ENCODE results near the gene KRT8. TPM values are rescaled to one million over a fixed set of nuclear protein-coding genes. Genes with fewer than 3 reads are reported as not detected.

The KRT8 gene
- total and polyA plus RNA-seq, 4 donors = 150 to 639 (median 482) TPM

- no peaks in the 10 kb centered on the region for H3K27me3 ChIP-seq (ENCODE audit: control insufficient read depth in 3 of 3, insufficient read depth in 3 of 3, low read length in 2 of 3)
- H3K4me1 ChIP-seq (ENCODE audit: control insufficient read depth in 5 of 5, insufficient read depth in 5 of 5, low read length in 5 of 5) = peaks cover 0 to 5% (median 0%) of the 10 kb centered on the region in 5 donors
- TF ChIP-seq, protein P1, sequence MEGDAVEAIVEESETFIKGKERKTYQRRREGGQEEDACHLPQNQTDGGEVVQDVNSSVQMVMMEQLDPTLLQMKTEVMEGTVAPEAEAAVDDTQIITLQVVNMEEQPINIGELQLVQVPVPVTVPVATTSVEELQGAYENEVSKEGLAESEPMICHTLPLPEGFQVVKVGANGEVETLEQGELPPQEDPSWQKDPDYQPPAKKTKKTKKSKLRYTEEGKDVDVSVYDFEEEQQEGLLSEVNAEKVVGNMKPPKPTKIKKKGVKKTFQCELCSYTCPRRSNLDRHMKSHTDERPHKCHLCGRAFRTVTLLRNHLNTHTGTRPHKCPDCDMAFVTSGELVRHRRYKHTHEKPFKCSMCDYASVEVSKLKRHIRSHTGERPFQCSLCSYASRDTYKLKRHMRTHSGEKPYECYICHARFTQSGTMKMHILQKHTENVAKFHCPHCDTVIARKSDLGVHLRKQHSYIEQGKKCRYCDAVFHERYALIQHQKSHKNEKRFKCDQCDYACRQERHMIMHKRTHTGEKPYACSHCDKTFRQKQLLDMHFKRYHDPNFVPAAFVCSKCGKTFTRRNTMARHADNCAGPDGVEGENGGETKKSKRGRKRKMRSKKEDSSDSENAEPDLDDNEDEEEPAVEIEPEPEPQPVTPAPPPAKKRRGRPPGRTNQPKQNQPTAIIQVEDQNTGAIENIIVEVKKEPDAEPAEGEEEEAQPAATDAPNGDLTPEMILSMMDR (IDR thresholded peaks at IDR 0.05; ENCODE audit: control extremely low read depth, extremely low read depth) = no peak
- ATAC-seq (ENCODE audit: insufficient read depth, low FRiP score) (no peak), DNase-seq (no peak)
- no peaks in the 10 kb centered on the region for H3K9me3 ChIP-seq (ENCODE audit: control insufficient read depth in 4 of 4, insufficient read depth in 3 of 4, low read length in 3 of 4)
- no peak overlapping the region for H3K4me3 ChIP-seq
- no peak overlapping the region for H3K27ac ChIP-seq (ENCODE audit: low read depth in 1 of 2, low read length in 1 of 2)
- H3K9ac ChIP-seq (ENCODE audit: insufficient read depth in 1 of 2, low read length in 2 of 2) = no peak overlapping the region
- peaks cover 0 to 5% (median 0%) of the 10 kb centered on the region in 4 donors for H3K36me3 ChIP-seq (ENCODE audit: control insufficient read depth in 4 of 4, insufficient read depth in 4 of 4, low read length in 4 of 4)
- 86 to 92% methylated on average over 7 of the region's 7 CpGs for whole genome bisulfite sequencing, 2 donors
Measured at GRCh38 chr12:52892207-52892852, 12.5 kb downstream of the KRT8 start.

- no peak overlapping the region for H3K27ac ChIP-seq (ENCODE audit: low read depth in 1 of 2, low read length in 1 of 2)
- H3K36me3 ChIP-seq (ENCODE audit: control insufficient read depth in 4 of 4, insufficient read depth in 4 of 4, low read length in 4 of 4) = no peaks in the 10 kb centered on the region
- H3K9ac ChIP-seq (ENCODE audit: insufficient read depth in 1 of 2, low read length in 2 of 2) = no peak overlapping the region
- no peak overlapping the region for H3K4me3 ChIP-seq
- no peaks in the 10 kb centered on the region for H3K27me3 ChIP-seq (ENCODE audit: control insufficient read depth in 3 of 3, insufficient read depth in 3 of 3, low read length in 2 of 3)
- H3K9me3 ChIP-seq (ENCODE audit: control insufficient read depth in 4 of 4, insufficient read depth in 3 of 4, low read length in 3 of 4) = no peaks in the 10 kb centered on the region
- no peak for ATAC-seq (ENCODE audit: insufficient read depth, low FRiP score)
- WGBS, 2 donors = 64 to 74% methylated on average over 2 of the region's 2 CpGs
- TF ChIP-seq, protein P1 (IDR thresholded peaks at IDR 0.05; ENCODE audit: control extremely low read depth, extremely low read depth) = no peak
- DNase-seq = no peak
- peaks cover 0 to 5% (median 0%) of the 10 kb centered on the region in 5 donors for H3K4me1 ChIP-seq (ENCODE audit: control insufficient read depth in 5 of 5, insufficient read depth in 5 of 5, low read length in 5 of 5)
Measured at GRCh38 chr12:52891044-52891443, 13.8 kb downstream of the KRT8 start.

GRCh38 chr12:52890417-52890816 is 14.5 kb downstream of the KRT8 start:
- no peaks in the 10 kb centered on the region for H3K9me3 ChIP-seq (ENCODE audit: control insufficient read depth in 4 of 4, insufficient read depth in 3 of 4, low read length in 3 of 4)
- H3K9ac ChIP-seq (ENCODE audit: insufficient read depth in 1 of 2, low read length in 2 of 2) = no peak overlapping the region
- TF ChIP-seq, protein P1 (IDR thresholded peaks at IDR 0.05; ENCODE audit: control extremely low read depth, extremely low read depth) = no peak
- no peaks in the 10 kb centered on the region for H3K27me3 ChIP-seq (ENCODE audit: control insufficient read depth in 3 of 3, insufficient read depth in 3 of 3, low read length in 2 of 3)
- no peak overlapping the region for H3K4me3 ChIP-seq
- DNase-seq = no peak
- peaks cover 0 to 5% (median 0%) of the 10 kb centered on the region in 5 donors for H3K4me1 ChIP-seq (ENCODE audit: control insufficient read depth in 5 of 5, insufficient read depth in 5 of 5, low read length in 5 of 5)
- 89 to 94% methylated on average over 3 of the region's 3 CpGs for WGBS, 2 donors
- H3K36me3 ChIP-seq (ENCODE audit: control insufficient read depth in 4 of 4, insufficient read depth in 4 of 4, low read length in 4 of 4) = no peaks in the 10 kb centered on the region
- no peak overlapping the region for H3K27ac ChIP-seq (ENCODE audit: low read depth in 1 of 2, low read length in 1 of 2)
- no peak for ATAC-seq (ENCODE audit: insufficient read depth, low FRiP score)

Measured in lung (tissue), 12 donors.